Peyer's patch (tissue), 4 donors: ENCODE data around the gene NSMCE4A.
"Not testable (repeated sequence)": the region's sequence is repeated elsewhere in the genome, so short reads cannot be mapped to it uniquely, and the experiment has no call there.

Source experiments
- CTCF ChIP-seq, 6 experiments: fragments of 450-650 bp in 4 of 6; fragments of 200-600 bp in 2 of 6; sonication (generic) in 1 of 6; IDR thresholded peaks; one replicate each; pipeline ENCODE4 v1.5.1; 2017 to 2019; ENCODE audit warnings: antibody characterized with exemption in 6 of 6, mild to moderate bottlenecking in 3 of 6, moderate library complexity in 1 of 6
- POLR2A ChIP-seq, 2 donors: fragments of 450-650 bp; IDR thresholded peaks; one replicate each; pipeline ENCODE4 v1.5.1; 2017; ENCODE audit warnings: antibody characterized with exemption in 2 of 2, mild to moderate bottlenecking in 2 of 2, moderate library complexity in 2 of 2

DNA sequence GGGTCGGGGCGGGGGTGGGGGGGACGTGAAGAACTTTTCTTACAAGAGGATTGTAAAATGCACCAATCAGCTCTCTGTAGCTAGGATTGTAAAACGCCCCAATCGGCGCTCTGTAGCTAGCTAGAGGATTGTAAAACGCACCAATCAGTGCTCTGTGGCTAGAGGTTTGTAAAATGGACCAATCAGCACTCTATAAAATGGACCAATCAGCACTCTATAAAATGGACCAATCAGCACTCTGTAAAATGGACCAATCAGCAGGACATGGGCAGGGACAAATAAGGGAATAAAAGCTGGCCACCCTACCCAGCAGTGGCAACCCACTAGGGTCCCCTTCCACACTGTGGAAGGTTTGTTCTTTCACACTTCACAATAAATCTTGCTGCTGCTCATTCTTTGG lies 56.2 kb downstream of the NSMCE4A start:
- not testable (repeated sequence) for TF ChIP-seq CTCF, POLR2A (IDR thresholded peaks at IDR 0.05)
